Neural cell (in vitro differentiated cells): ENCODE measurements around the gene PUM1. TPM values are rescaled to one million over a fixed set of nuclear protein-coding genes. Genes with fewer than 3 reads are reported as not detected.

Source experiments
- H2AFZ ChIP-seq: fragments of 200-600, 300-800 bp; sonication (generic), shearing (Covaris generic); 2 replicates; pipeline ENCODE4 v1.6.0; 2014; ENCODE audit warnings: low read depth, mild to moderate bottlenecking, antibody characterized with exemption, low read length, moderate library complexity
- H3F3A ChIP-seq: fragments of 200-600 bp; shearing (Covaris generic); 2 replicates; pipeline ENCODE4 v1.6.1; 2016; ENCODE audit warnings: mild to moderate bottlenecking, moderate library complexity, mixed read lengths, antibody characterized with exemption, low read length; ENCODE audit not compliant: insufficient read depth, poor library complexity, severe bottlenecking
- H3K27ac ChIP-seq: fragments of 200-600, 300-800 bp; sonication (generic), shearing (Covaris generic); 2 replicates; pipeline ENCODE4 v1.5.1; 2014; ENCODE audit warnings: mild to moderate bottlenecking, low read length, moderate library complexity
- H3K27me3 ChIP-seq: fragments of 300-800, 200-600 bp; sonication (generic), shearing (Covaris generic); 2 replicates; pipeline ENCODE4 v1.6.0; 2014; ENCODE audit warnings: mild to moderate bottlenecking, low read depth, low read length, moderate library complexity; ENCODE audit not compliant: insufficient read depth
- H3K36me3 ChIP-seq: fragments of 300-800, 200-600 bp; sonication (generic), shearing (Covaris generic); 2 replicates; pipeline ENCODE4 v1.5.1; 2014; ENCODE audit warnings: mild to moderate bottlenecking, antibody characterized with exemption, low read length, moderate library complexity; ENCODE audit not compliant: insufficient read depth
- H3K4me2 ChIP-seq: fragments of 300-800, 200-600 bp; sonication (generic), shearing (Covaris generic); 2 replicates; pipeline ENCODE4 v1.6.0; 2014; ENCODE audit warnings: mild to moderate bottlenecking, low read length
- H3K4me3 ChIP-seq: fragments of 300-800, 200-600 bp; sonication (generic), shearing (Covaris generic); 2 replicates; pipeline ENCODE4 v1.5.1; 2014; ENCODE audit warnings: mild to moderate bottlenecking, low read length, moderate library complexity
- H3K79me2 ChIP-seq: fragments of 200-600 bp; shearing (Covaris generic); replicated peaks from 2 replicates; pipeline ENCODE4 v1.6.0; 2014; ENCODE audit warnings: mild to moderate bottlenecking, low read length, moderate library complexity; ENCODE audit not compliant: insufficient read depth
- H3K9ac ChIP-seq: fragments of 300-800, 200-600 bp; sonication (generic), shearing (Covaris generic); 2 replicates; pipeline ENCODE4 v1.6.1; 2016; ENCODE audit warnings: mild to moderate bottlenecking, low read length, mixed read lengths
- H3K9me2 ChIP-seq: fragments of 200-600 bp; shearing (Covaris generic); 2 replicates; pipeline ENCODE4 v1.6.1; 2016; ENCODE audit warnings: mild to moderate bottlenecking, low read length, mixed read lengths; ENCODE audit not compliant: insufficient read depth
- H3K9me3 ChIP-seq: fragments of 200-600, 300-800 bp; sonication (generic), shearing (Covaris generic); 2 replicates; pipeline ENCODE4 v1.6.1; 2016; ENCODE audit warnings: mild to moderate bottlenecking, mixed run types, low read length, moderate library complexity, mixed read lengths
- H4K20me1 ChIP-seq: fragments of 200-600 bp; shearing (Covaris generic); 2 replicates; pipeline ENCODE4 v1.6.1; 2016; ENCODE audit warnings: mild to moderate bottlenecking, mixed run types; ENCODE audit not compliant: insufficient read depth
- EP300 ChIP-seq: fragments of 450-650 bp; conservative IDR thresholded peaks from 2 replicates; pipeline ENCODE4 v1.6.1; 2014; ENCODE audit warnings: antibody characterized with exemption, mild to moderate bottlenecking, moderate library complexity; ENCODE audit not compliant: poor library complexity, severe bottlenecking
- EZH2 ChIP-seq: fragments of 200-600, 300-800 bp; shearing (Covaris generic), sonication (generic); IDR thresholded peaks from 2 replicates; pipeline ENCODE4 v1.6.1; 2014; ENCODE audit warnings: antibody characterized with exemption, low read length, borderline replicate concordance, mild to moderate bottlenecking; ENCODE audit not compliant: insufficient read depth, poor library complexity, severe bottlenecking
- MXI1 ChIP-seq: fragments of 450-650 bp; conservative IDR thresholded peaks from 2 replicates; pipeline ENCODE4 v1.6.1; 2014; ENCODE audit warnings: antibody characterized with exemption, mild to moderate bottlenecking; ENCODE audit not compliant: poor library complexity, severe bottlenecking
- POLR2AphosphoS5 ChIP-seq: IDR thresholded peaks from 2 replicates; pipeline ENCODE4 v1.6.1; 2012
- RAD21 ChIP-seq: fragments of 450-650 bp; conservative IDR thresholded peaks from 2 replicates; pipeline ENCODE4 v1.6.1; 2014; ENCODE audit warnings: antibody characterized with exemption, mild to moderate bottlenecking, moderate library complexity
- REST ChIP-seq: IDR thresholded peaks from 2 replicates; pipeline ENCODE4 v1.6.1; 2012; ENCODE audit warnings: borderline replicate concordance
- SMC3 ChIP-seq: fragments of 450-650 bp; conservative IDR thresholded peaks from 2 replicates; pipeline ENCODE4 v1.6.1; 2014; ENCODE audit warnings: antibody characterized with exemption, mild to moderate bottlenecking, moderate library complexity; ENCODE audit not compliant: poor library complexity
- TAF1 ChIP-seq: IDR thresholded peaks from 2 replicates; pipeline ENCODE4 v1.6.1; 2012; ENCODE audit warnings: low read depth
- polyA plus RNA-seq: library from polyadenylated mRNA; depleted of rRNA; stranded (reverse); fragments of >200 nt; gene quantifications from 2 replicates; pipeline ENCODE4 v1.2.3, GENCODE V29; 2014
- TF ChIP-seq, protein P1 (sequence below): fragments of 450-650 bp; IDR thresholded peaks from 2 replicates; pipeline ENCODE4 v1.5.1; 2014; ENCODE audit warnings: antibody characterized with exemption, mild to moderate bottlenecking, moderate library complexity; ENCODE audit not compliant: poor library complexity, severe bottlenecking

PUM1 gene
- polyA plus RNA-seq, 1 donor from 2014 or later = 60.8 TPM

GRCh38 chr1:31055501-31055900, 10.0 kb downstream of the PUM1 start:
- H3K79me2 ChIP-seq = peaks cover 93% of the 10 kb centered on the region
- no peaks in the 10 kb centered on the region for H3K9me3 ChIP-seq
- TF ChIP-seq EZH2 = no peak
- TF ChIP-seq REST = no peak
- TF ChIP-seq, protein P1, sequence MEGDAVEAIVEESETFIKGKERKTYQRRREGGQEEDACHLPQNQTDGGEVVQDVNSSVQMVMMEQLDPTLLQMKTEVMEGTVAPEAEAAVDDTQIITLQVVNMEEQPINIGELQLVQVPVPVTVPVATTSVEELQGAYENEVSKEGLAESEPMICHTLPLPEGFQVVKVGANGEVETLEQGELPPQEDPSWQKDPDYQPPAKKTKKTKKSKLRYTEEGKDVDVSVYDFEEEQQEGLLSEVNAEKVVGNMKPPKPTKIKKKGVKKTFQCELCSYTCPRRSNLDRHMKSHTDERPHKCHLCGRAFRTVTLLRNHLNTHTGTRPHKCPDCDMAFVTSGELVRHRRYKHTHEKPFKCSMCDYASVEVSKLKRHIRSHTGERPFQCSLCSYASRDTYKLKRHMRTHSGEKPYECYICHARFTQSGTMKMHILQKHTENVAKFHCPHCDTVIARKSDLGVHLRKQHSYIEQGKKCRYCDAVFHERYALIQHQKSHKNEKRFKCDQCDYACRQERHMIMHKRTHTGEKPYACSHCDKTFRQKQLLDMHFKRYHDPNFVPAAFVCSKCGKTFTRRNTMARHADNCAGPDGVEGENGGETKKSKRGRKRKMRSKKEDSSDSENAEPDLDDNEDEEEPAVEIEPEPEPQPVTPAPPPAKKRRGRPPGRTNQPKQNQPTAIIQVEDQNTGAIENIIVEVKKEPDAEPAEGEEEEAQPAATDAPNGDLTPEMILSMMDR = no peak
- no peak for TF ChIP-seq SMC3
- no peak for TF ChIP-seq POLR2AphosphoS5
- no peak for TF ChIP-seq TAF1
- no peak for TF ChIP-seq MXI1
- TF ChIP-seq RAD21 = no peak
- no peak for TF ChIP-seq EP300
- no peak overlapping the region for H3K4me2 ChIP-seq
- H3K4me3 ChIP-seq = peak overlapping the region; percentile 1
- no peaks in the 10 kb centered on the region for H3K9me2 ChIP-seq
- H3K27ac ChIP-seq = no peak overlapping the region
- H2AFZ ChIP-seq = no peak overlapping the region
- H3K9ac ChIP-seq = no peak overlapping the region
- no peaks in the 10 kb centered on the region for H3K36me3 ChIP-seq
- H4K20me1 ChIP-seq = peaks cover 41% of the 10 kb centered on the region
- no peaks in the 10 kb centered on the region for H3K27me3 ChIP-seq
- H3F3A ChIP-seq = no peaks in the 10 kb centered on the region

DNA sequence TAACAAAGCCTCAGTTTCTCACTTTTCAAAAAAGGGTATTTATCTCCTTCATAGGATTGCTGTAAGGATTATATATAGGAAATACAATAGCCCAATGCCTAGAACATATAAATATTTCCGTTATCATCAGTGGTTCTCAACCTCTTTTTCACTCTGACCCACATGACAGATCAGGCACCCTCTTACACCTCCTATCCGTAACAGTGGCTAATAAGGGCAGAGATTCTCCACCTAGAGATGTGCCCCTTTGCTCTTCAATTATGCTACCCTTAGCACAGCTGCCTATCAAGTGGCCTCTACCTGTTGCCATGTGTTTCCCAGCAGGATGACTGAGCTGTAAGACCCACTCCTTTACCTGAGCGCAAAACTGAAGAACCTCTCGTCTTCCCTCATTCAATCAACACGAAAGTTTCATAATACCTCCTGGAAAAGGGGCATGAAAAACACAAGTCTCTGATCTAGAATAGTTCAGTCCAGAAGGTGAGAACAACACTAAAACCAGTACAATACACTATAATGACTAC, 10.5 kb downstream of the PUM1 start:
- TF ChIP-seq RAD21 = no peak

GRCh38 chr1:31054349-31054748, 11.2 kb downstream of the PUM1 start:
- Histone ChIP-seq H3K27ac (no peak overlapping the region), H3K4me2 (no peak overlapping the region), H3K9me2 (no peaks in the 10 kb centered on the region)

More for the DNA sequence above, 10.5 kb downstream of the PUM1 start:
- H3F3A ChIP-seq = no peaks in the 10 kb centered on the region
- no peak overlapping the region for H3K27ac ChIP-seq
- no peaks in the 10 kb centered on the region for H3K27me3 ChIP-seq
- peaks cover 41% of the 10 kb centered on the region for H4K20me1 ChIP-seq
- H3K4me2 ChIP-seq = no peak overlapping the region
- H3K9ac ChIP-seq = no peak overlapping the region
- no peaks in the 10 kb centered on the region for H3K9me3 ChIP-seq
- H3K9me2 ChIP-seq = no peaks in the 10 kb centered on the region
- H2AFZ ChIP-seq = no peak overlapping the region
- H3K79me2 ChIP-seq = peaks cover 93% of the 10 kb centered on the region
- no peak overlapping the region for H3K4me3 ChIP-seq
- no peaks in the 10 kb centered on the region for H3K36me3 ChIP-seq

More at GRCh38 chr1:31054349-31054748, 11.2 kb downstream of the PUM1 start:
- Histone ChIP-seq H2AFZ (no peak overlapping the region), H3K27me3 (no peaks in the 10 kb centered on the region), H3F3A (no peaks in the 10 kb centered on the region), H4K20me1 (peaks cover 35% of the 10 kb centered on the region), H3K4me3 (no peak overlapping the region), H3K36me3 (no peaks in the 10 kb centered on the region), H3K9me3 (no peaks in the 10 kb centered on the region), H3K79me2 (peaks cover 91% of the 10 kb centered on the region), H3K9ac (no peak overlapping the region)
- TF ChIP-seq, protein P1 = no peak
- TF ChIP-seq SMC3 = no peak
- no peak for TF ChIP-seq TAF1
- TF ChIP-seq POLR2AphosphoS5 = no peak
- TF ChIP-seq REST = no peak
- no peak for TF ChIP-seq EP300
- no peak for TF ChIP-seq EZH2
- no peak for TF ChIP-seq MXI1
- TF ChIP-seq RAD21 = no peak
